DND-41 (cell line): ENCODE data around the gene CFAP54.
"Not testable (repeated sequence)": the region's sequence is repeated elsewhere in the genome, so short reads cannot be mapped to it uniquely, and the experiment has no call there.

Source experiments
- ATAC-seq: fragments of 200-7000 bp; cut with Tn5 transposase; 3 replicates; pipeline ENCODE4 v1.9.1; 2021; ENCODE audit warnings: low read depth; ENCODE audit not compliant: insufficient read depth
- DNase-seq: peaks from one replicate; pipeline ENCODE4 v3.0.0-alpha.2; 2020
- H2AFZ ChIP-seq: 2 replicates; pipeline ENCODE4 v1.6.0; 2012; ENCODE audit warnings: low read depth, low read length
- H3K27ac ChIP-seq: 2 replicates; pipeline ENCODE4 v1.5.1; 2012; ENCODE audit warnings: low read length, inconsistent platforms
- H3K27me3 ChIP-seq: fragments of 200-600 bp; sonication (generic); 2 replicates; pipeline ENCODE4 v1.6.0; 2012; ENCODE audit warnings: low read length, mild to moderate bottlenecking, inconsistent platforms; ENCODE audit not compliant: insufficient read depth, poor library complexity
- H3K36me3 ChIP-seq: 2 replicates; pipeline ENCODE4 v1.5.1; 2012; ENCODE audit warnings: low read length, inconsistent platforms; ENCODE audit not compliant: insufficient read depth
- H3K4me1 ChIP-seq: 2 replicates; pipeline ENCODE4 v1.5.1; 2012; ENCODE audit warnings: mild to moderate bottlenecking, low read length; ENCODE audit not compliant: insufficient read depth
- H3K4me2 ChIP-seq: 2 replicates; pipeline ENCODE4 v1.6.0; 2012; ENCODE audit warnings: mild to moderate bottlenecking, moderate library complexity, low read length, inconsistent platforms; ENCODE audit not compliant: insufficient read depth
- H3K4me3 ChIP-seq, 2 experiments: fragments of 200-600 bp in 1 of 2; shearing (Covaris generic) in 1 of 2; 2 replicates each; pipeline ENCODE4 v1.5.1; 2012 to 2016; ENCODE audit warnings: inconsistent platforms in 2 of 2, low read length in 2 of 2, mild to moderate bottlenecking in 2 of 2, low read depth in 1 of 2, moderate library complexity in 1 of 2
- H3K79me2 ChIP-seq: 2 replicates; pipeline ENCODE4 v1.6.0; 2012; ENCODE audit warnings: low read length, inconsistent platforms; ENCODE audit not compliant: insufficient read depth
- H3K9ac ChIP-seq: 2 replicates; pipeline ENCODE4 v1.6.0; 2012; ENCODE audit warnings: low read depth, mild to moderate bottlenecking, inconsistent platforms, low read length, moderate library complexity
- H3K9me3 ChIP-seq: 2 replicates; pipeline ENCODE4 v1.5.1; 2012; ENCODE audit warnings: low read length, moderate library complexity, mild to moderate bottlenecking, inconsistent platforms; ENCODE audit not compliant: insufficient read depth, severe bottlenecking
- H4K20me1 ChIP-seq: 2 replicates; pipeline ENCODE4 v1.6.0; 2012; ENCODE audit warnings: low read length; ENCODE audit not compliant: insufficient read depth
- CTCF ChIP-seq: IDR thresholded peaks from 2 replicates; pipeline ENCODE4 v1.5.1; 2012; ENCODE audit warnings: borderline replicate concordance, low read length, moderate library complexity, mild to moderate bottlenecking; ENCODE audit not compliant: poor library complexity, severe bottlenecking; ENCODE audit errors: extremely low read depth
- EZH2 ChIP-seq: IDR thresholded peaks from 3 replicates; pipeline ENCODE4 v1.6.1; 2012; ENCODE audit warnings: borderline replicate concordance, low read depth, mild to moderate bottlenecking, moderate library complexity, low read length, inconsistent platforms; ENCODE audit not compliant: severe bottlenecking

CFAP54 gene

DNA sequence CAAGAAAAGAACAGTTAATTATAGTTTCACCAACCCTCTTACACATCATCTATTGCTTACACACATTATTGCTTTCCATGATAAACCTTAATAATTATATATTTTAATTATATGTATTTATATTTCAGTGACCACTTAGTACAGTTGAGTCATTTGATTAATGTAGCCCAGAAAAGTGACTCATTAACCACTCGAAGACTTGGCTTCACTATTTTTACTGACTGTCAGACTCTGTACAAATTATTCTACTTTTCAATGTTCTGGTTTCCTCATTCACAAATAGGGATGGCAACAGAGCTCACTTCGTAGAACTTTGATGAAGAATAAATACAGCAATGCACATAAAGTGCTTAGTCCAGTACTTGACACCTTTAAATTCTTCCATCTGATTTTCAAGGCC, 98.3 kb downstream of the CFAP54 start:
- ATAC-seq, result no peak
- H2AFZ ChIP-seq, result no peak overlapping the region

GRCh38 chr12:96590970-96591369, 101.6 kb downstream of the CFAP54 start:
- no peaks in the 10 kb centered on the region for H3K36me3 ChIP-seq
- no peak overlapping the region for H3K4me3 ChIP-seq
- no peak overlapping the region for H3K4me2 ChIP-seq
- no peak for TF ChIP-seq EZH2
- no peak for TF ChIP-seq CTCF
- H3K9me3 ChIP-seq, result no peaks in the 10 kb centered on the region
- no peaks in the 10 kb centered on the region for H3K4me1 ChIP-seq
- DNase-seq (no peak), ATAC-seq (no peak)
- H3K27me3 ChIP-seq, result no peaks in the 10 kb centered on the region
- H3K9ac ChIP-seq, result no peak overlapping the region
- H2AFZ ChIP-seq, result no peak overlapping the region
- no peaks in the 10 kb centered on the region for H4K20me1 ChIP-seq
- H3K79me2 ChIP-seq, result no peaks in the 10 kb centered on the region
- no peak overlapping the region for H3K27ac ChIP-seq

More for the DNA sequence above, 98.3 kb downstream of the CFAP54 start:
- Histone ChIP-seq H3K27me3 (no peaks in the 10 kb centered on the region), H3K79me2 (no peaks in the 10 kb centered on the region), H3K9me3 (no peaks in the 10 kb centered on the region), H3K4me2 (no peak overlapping the region), H3K4me1 (no peaks in the 10 kb centered on the region), H3K4me3 (no peak overlapping the region), H4K20me1 (no peaks in the 10 kb centered on the region), H3K27ac (no peak overlapping the region), H3K36me3 (no peaks in the 10 kb centered on the region), H3K9ac (no peak overlapping the region)
- DNase-seq, result no peak
- TF ChIP-seq CTCF (no peak), EZH2 (no peak)

- H3K79me2 ChIP-seq, DNase-seq, H2AFZ ChIP-seq, H3K36me3 ChIP-seq, H4K20me1 ChIP-seq, ATAC-seq, H3K4me2 ChIP-seq, H3K9ac ChIP-seq, H3K27ac ChIP-seq, H3K9me3 ChIP-seq, H3K4me3 ChIP-seq, H3K27me3 ChIP-seq, H3K4me1 ChIP-seq: not testable (repeated sequence)
These were observed 115.0 kb downstream of the CFAP54 start for GRCh38 chr12:96604374-96604773.

DNA sequence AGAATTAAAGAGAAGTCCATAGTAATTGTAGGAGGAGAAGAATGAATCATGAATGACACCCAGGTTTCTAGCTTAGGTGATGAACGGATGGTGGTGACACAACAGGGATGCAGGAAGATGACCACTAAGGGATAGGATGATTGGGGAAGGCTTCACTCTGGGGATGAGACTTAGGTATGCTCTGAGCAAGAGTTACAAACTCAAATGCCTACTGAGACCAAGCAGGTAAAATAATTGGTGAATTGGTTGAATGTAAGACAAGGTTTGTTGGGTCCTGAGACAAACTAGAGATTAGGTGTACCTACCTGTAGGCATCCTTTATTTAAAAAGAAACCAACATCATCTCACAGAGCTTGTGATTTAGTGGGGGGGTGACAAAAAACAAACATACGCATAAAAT, 116.3 kb downstream of the CFAP54 start:
- H3K27me3 ChIP-seq, result no peaks in the 10 kb centered on the region
- no peak for DNase-seq
- peaks cover 5% of the 10 kb centered on the region for H3K9me3 ChIP-seq
- no peak overlapping the region for H3K9ac ChIP-seq
- H3K4me3 ChIP-seq, result no peak overlapping the region
- no peak overlapping the region for H3K27ac ChIP-seq
- no peaks in the 10 kb centered on the region for H3K4me1 ChIP-seq
- H3K4me2 ChIP-seq, result no peak overlapping the region
- no peaks in the 10 kb centered on the region for H3K36me3 ChIP-seq
- H4K20me1 ChIP-seq, result no peaks in the 10 kb centered on the region
- ATAC-seq, result no peak
- no peak overlapping the region for H2AFZ ChIP-seq
- TF ChIP-seq EZH2, result no peak
- no peak for TF ChIP-seq CTCF
- no peaks in the 10 kb centered on the region for H3K79me2 ChIP-seq
